Aorta (tissue), 5 donors: ENCODE data around the gene CXCR5. TPM values are rescaled to one million over a fixed set of nuclear protein-coding genes. Genes with fewer than 3 reads are reported as not detected.

Experiments
- ATAC-seq: fragments of 200-7000 bp; cut with Tn5 transposase; one replicate; pipeline ENCODE4 v1.9.1; 2022; ENCODE audit warnings: moderate library complexity; ENCODE audit not compliant: low FRiP score
- DNase-seq, 2 donors: peaks; one replicate each; pipeline ENCODE4 v3.0.0-alpha.2; 2020
- H3K27ac ChIP-seq, 2 donors: one replicate each; pipeline ENCODE4 v1.5.1; 2013; ENCODE audit warnings: low read length in 2 of 2, mild to moderate bottlenecking in 2 of 2, moderate library complexity in 2 of 2, control low read depth in 1 of 2, inconsistent platforms in 1 of 2, low read depth in 1 of 2
- H3K27me3 ChIP-seq, 2 donors: one replicate each; pipeline ENCODE4 v1.6.1; 2013; ENCODE audit warnings: control low read depth in 1 of 2, low read length in 1 of 2, mild to moderate bottlenecking in 1 of 2, moderate library complexity in 1 of 2; ENCODE audit not compliant: insufficient read depth in 2 of 2, control insufficient read depth in 1 of 2
- H3K36me3 ChIP-seq, 2 donors: one replicate each; pipeline ENCODE4 v1.6.1; 2013; ENCODE audit warnings: control low read depth in 1 of 2, low read length in 1 of 2, mild to moderate bottlenecking in 1 of 2; ENCODE audit not compliant: insufficient read depth in 2 of 2, control insufficient read depth in 1 of 2
- H3K4me1 ChIP-seq, 2 donors: one replicate each; pipeline ENCODE4 v1.6.1; 2013; ENCODE audit warnings: low read length in 2 of 2, control low read depth in 1 of 2, mild to moderate bottlenecking in 1 of 2, moderate library complexity in 1 of 2; ENCODE audit not compliant: insufficient read depth in 2 of 2, control insufficient read depth in 1 of 2
- H3K4me3 ChIP-seq, 2 donors: one replicate each; pipeline ENCODE4 v1.5.1; 2013; ENCODE audit warnings: low read length in 2 of 2, control low read depth in 1 of 2, mild to moderate bottlenecking in 1 of 2
- H3K9me3 ChIP-seq: one replicate; pipeline ENCODE4 v1.6.1; 2013; ENCODE audit warnings: mild to moderate bottlenecking, low read length; ENCODE audit not compliant: control insufficient read depth
- WGBS, 2 donors: extraction: QIAGEN DNeasy Blood & Tissue Kit; methylation state at CpG; one replicate each; pipeline ENCODE4 v1.1.7; 2013; 5-methylcytosine and 5-hydroxymethylcytosine counted together
- intact Hi-C, 2 donors: fragments of 100-400 bp; cut with DNase I; formaldehyde crosslinking; loops; one replicate each; pipeline versions ENCODE4 v1.14.2 to v1.15.0; 2022
- polyA plus RNA-seq, 2 donors: library from polyadenylated mRNA; stranded (reverse); fragments of 200-250 nt; gene quantifications; one replicate each; pipeline ENCODE4 v1.2.3, GENCODE V29; 2013
- total RNA-seq, 2 donors: library from RNA; stranded (reverse); fragmentation: NEBNext Ultra II Directional; extraction: Animal tissue kit (Norgen Biotek cat#: 25700); gene quantifications; one replicate each; pipeline ENCODE4 v1.2.1, GENCODE V29; 2021
- donor health status: healthy with polysubstance abuse.
- donor health status: Bipolar disorder and iron deficiency.
- donor health status: DM: no; HTN: no; CAD: no.
- donor health status: DM: no; HTN: no; CAD: no.
- donor health status: DM: yes; HTN: yes; CAD: no.

Gene CXCR5
- total and polyA plus RNA-seq, 4 donors, result 0.06 to 0.69 (median 0.20) TPM

DNA sequence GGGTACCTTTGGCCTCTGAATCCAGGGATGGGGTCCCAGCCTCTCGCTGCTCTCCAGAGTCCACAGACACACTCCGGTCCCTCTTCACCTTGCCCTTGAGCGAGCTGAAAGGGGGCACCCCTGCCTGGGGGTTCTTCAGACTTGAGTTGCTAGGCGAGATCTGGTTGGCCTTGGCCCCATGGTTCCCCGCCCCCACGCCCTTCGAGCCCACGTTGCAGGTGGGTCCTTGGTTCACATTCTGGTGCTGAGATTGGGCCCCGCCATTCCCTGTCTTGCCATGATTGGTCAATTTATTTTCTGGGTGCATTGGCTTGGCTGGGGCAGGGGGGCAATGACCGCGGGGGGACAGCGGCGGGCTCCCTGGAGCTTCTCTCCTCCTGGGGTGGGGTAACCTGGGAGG is 24.6 kb downstream of the CXCR5 start:
- H3K27me3 ChIP-seq, result no peaks in the 10 kb centered on the region
- WGBS, 2 donors, result 63 to 69% methylated on average over 13 of the region's 13 CpGs
- peaks cover 0 to 2% of the 10 kb centered on the region in 2 donors for H3K36me3 ChIP-seq
- no peaks in the 10 kb centered on the region for H3K4me1 ChIP-seq
- ATAC-seq (no peak), DNase-seq (no peak)
- no peaks in the 10 kb centered on the region for H3K9me3 ChIP-seq
- no peak overlapping the region for H3K27ac ChIP-seq
- no peak overlapping the region for H3K4me3 ChIP-seq
- intact Hi-C loops, result loop anchor here (1.0 to 5.0 kb wide), 3 partner anchors 17 to 116 kb away; partner anchors contain the start of genes BCL9L (in 1 of the 2) and DDX6 (in 1 of the 2)

DNA sequence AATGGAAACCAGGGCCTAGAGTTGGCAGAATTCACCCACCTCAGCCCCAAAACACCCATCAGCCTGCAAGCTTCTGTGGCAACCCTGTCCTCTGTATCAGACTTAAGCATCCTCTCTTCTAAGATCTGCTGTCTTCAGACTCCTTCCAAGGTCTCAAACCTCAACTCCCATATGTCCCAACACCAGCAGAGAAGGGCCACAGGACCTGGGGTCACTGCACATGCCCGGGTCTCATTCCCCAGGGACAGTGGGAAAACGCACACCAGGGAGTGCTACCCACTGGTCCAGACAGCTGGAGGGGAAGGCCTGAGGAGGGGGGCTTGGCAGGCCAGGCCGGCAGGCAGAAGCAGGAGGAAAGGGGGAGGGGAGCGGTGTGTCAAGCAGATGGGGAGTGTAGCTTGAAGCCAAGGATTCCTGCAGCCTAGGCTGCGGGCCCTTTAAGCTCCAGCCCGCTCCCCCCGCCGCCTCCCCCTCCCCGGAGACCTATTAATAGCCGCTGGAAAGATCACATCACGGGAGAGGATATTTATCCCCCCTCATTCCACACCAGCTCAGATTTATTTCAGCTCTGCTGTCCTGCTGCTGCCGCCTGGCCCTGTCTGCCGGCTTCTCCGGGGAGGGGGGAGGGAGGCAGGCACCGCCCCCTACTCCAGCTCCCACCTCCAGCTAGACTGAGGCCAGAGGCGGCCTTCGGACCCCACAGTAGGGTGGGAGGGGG is 25.4 kb downstream of the CXCR5 start:
- peak overlapping the region; percentile 44 to 78 for H3K27ac ChIP-seq
- no peaks in the 10 kb centered on the region for H3K4me1 ChIP-seq
- DNase-seq, result peak; percentile 85 to 92
- ATAC-seq, result peak; percentile 48
- intact Hi-C loops, result loop anchor here (1.0 to 5.0 kb wide), 3 partner anchors 16 to 117 kb away; partner anchors contain the start of genes BCL9L (in 1 of the 2) and DDX6 (in 1 of the 2)
- no peaks in the 10 kb centered on the region for H3K27me3 ChIP-seq
- H3K36me3 ChIP-seq, result no peaks in the 10 kb centered on the region
- no peaks in the 10 kb centered on the region for H3K9me3 ChIP-seq
- WGBS, 2 donors, result 1 to 4% methylated on average over 16 to 17 of the region's 17 CpGs
- peak overlapping the region in 1 of 2 donors; percentile 13 for H3K4me3 ChIP-seq

DNA sequence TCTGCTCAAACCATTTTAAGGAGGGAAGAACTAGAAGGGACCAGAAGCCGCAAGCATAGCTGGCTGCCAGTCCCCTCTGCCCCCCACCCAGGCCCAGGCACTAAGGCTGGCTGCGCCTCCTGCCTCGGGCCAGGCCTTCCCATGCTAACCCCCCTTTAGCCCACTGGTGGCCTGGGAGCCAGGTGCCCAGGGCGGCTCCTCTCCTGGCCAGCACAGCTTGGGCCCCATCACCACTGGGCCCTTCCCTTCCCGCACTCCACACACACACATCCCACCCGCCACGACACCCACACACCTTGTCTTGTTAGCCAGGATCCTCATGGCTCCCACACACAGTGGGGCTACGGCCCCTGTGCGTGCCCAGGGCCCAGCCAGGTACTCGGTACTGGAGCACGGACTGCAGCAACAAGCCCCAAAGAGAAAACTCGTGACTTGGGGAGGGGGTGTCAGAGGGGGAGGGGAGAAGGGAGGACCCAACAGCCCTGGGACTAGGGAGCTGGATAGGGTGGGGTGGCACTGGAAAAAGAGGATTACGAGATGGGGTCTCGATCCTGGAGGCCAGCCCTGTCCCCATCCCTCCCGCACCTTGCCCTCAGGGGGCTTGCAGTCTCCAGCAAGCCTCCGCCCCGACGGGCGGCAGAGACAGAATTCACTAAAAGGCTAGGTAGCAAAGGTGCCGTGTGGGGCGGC is 26.1 kb downstream of the CXCR5 start:
- H3K9me3 ChIP-seq, result no peaks in the 10 kb centered on the region
- H3K4me3 ChIP-seq, result peak overlapping the region; percentile 14
- H3K27ac ChIP-seq, result peak overlapping the region; percentile 44 to 78
- WGBS, 2 donors, result 11 to 16% methylated on average over 21 of the region's 21 CpGs
- H3K4me1 ChIP-seq, result no peaks in the 10 kb centered on the region
- DNase-seq (peak in 1 of 2 donors; percentile 78), ATAC-seq (peak; percentile 0)
- no peaks in the 10 kb centered on the region for H3K36me3 ChIP-seq
- H3K27me3 ChIP-seq, result no peaks in the 10 kb centered on the region
- intact Hi-C loops, result loop anchor here in 1 of 2 donors (5.0 kb wide), 1 partner anchor 117 kb away; the partner anchor contains the start of gene DDX6

DNA sequence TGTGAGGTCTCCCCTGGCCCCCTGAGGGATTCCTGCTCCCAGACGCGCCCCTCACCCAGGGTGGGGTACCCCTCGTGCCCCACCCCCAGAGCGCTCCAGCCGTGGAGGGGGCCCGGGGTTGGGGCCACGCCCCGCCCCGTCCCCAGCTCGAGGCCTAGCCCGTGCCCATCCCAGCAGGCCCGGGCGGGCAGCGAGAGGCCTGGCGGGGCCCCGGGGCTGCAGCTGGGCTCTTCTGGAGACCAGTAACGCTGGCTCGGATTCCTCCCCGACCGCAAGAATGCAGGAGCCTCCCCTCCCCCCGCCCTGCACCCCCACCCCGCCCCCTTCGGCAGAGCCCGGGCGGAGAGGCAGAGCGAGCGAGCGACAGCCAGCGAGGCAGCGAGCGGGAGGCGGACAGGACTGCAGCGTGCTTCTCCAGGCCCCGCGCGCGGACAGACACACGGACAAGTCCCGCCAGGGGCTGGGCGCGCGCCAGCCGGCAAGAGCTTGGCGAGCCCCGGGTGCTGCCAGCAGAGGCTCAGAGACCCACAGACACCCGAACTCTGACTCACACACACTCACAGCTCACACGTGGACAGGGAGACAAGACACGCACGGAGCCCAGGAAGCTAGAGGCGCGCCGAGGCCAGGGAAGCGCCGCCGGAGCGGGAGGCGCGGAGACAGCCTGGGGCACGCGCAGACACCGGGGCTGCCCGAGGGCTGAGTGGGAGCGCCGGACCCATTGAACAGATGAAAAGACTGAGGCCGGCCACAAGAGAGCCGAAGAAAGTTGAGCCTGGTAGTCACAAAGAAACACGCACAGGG is 26.8 kb downstream of the CXCR5 start:
- no peaks in the 10 kb centered on the region for H3K4me1 ChIP-seq
- H3K27me3 ChIP-seq, result no peaks in the 10 kb centered on the region
- WGBS, 2 donors, result 2 to 3% methylated on average over 52 to 67 of the region's 67 CpGs
- H3K36me3 ChIP-seq, result no peaks in the 10 kb centered on the region
- H3K27ac ChIP-seq, result peak overlapping the region; percentile 83 to 90
- peak; percentile 87 to 93 for DNase-seq
- peak; percentile 46 for ATAC-seq
- intact Hi-C loops, result no loop called here
- no peaks in the 10 kb centered on the region for H3K9me3 ChIP-seq
- H3K4me3 ChIP-seq, result peak overlapping the region; percentile 14

DNA sequence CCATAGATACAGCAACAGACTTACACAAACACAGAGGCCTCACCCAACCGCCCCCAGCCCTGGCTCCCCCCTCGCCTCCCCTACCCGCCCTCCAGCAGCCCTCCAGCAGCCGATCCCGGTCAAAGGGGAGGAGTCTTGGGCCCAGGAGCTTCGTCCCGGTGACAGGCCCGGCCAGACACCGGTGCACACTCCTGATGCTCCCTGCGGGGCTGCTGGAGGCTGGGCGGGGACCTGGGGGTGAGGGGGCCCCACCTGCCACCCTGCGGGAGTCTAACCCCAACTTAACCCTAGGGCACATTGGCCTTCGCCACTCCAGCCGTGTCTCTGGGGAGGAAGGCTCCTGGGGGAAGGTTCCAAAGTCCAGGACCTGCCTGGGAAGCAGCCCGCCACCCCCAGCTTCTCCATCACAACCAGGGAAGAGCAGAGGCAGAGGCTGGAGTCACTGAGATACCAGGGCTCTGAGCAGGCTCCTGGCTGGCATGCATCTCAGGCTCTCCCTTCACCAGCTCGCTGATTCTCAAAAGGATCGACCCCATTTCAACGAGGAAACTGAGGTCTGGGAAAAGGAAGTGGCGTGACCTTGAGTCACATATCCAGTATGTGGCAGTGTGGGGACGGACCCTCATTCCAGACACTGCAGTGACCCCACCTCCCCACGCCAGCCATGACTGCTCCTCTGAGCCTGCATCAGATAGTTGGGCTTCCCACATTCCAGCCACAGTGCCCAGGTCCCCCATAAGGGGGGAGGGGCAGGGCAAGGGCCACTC is 27.6 kb downstream of the CXCR5 start:
- DNase-seq (peak in 1 of 2 donors; percentile 77), ATAC-seq (no peak)
- intact Hi-C loops, result no loop called here

DNA sequence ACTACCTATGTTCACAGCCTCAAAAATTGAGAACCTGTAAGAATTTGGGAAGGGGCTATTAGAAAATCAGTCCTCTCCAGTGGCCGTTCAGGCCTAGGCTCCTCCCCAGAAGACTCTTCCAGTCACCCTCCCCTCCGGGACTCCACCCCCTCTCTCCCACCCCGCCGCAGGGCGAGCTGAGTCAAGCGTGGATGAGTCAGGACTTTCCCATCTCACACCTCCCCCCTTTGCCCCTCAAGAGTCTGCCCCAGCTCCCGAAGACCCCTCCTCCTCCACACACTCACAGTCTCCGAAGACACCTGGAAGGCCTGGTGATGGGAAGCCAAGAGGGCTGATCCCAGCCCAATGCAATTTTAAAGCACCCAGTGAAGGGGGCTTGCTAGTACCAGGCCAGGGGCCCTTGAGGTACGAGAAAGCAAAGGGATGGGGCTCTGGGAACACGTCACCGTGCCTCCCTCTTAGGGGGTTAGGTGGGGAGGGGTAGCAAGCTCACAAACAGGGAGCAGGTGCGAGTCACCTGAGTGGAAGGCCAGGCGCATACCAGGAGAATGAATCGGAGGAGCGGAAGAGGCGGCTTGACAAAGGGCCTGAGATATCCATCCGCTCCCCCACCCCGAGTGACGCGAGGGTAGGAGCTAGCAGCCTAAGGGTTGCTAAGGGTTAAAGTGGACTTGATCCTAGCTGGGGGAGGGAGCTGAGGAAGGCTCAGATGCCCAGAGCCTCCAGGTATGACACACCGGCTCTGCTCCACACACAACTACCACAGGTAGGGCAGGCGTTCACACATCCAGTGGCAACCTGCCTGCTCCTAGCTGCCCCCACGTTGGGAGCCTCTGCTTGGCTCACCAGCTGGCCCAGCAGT is 28.4 kb downstream of the CXCR5 start:
- H3K9me3 ChIP-seq, result no peaks in the 10 kb centered on the region
- peak overlapping the region; percentile 83 to 90 for H3K27ac ChIP-seq
- WGBS, 2 donors, result 14 to 15% methylated on average over 23 of the region's 23 CpGs
- H3K27me3 ChIP-seq, result no peaks in the 10 kb centered on the region
- intact Hi-C loops, result no loop called here
- ATAC-seq (peak; percentile 77), DNase-seq (peak; percentile 93 to 96)
- H3K4me1 ChIP-seq, result no peaks in the 10 kb centered on the region
- no peak overlapping the region for H3K4me3 ChIP-seq
- H3K36me3 ChIP-seq, result no peaks in the 10 kb centered on the region

More for the DNA sequence above, 27.6 kb downstream of the CXCR5 start:
- Histone ChIP-seq H3K9me3 (no peaks in the 10 kb centered on the region), H3K4me1 (no peaks in the 10 kb centered on the region), H3K27me3 (no peaks in the 10 kb centered on the region), H3K36me3 (no peaks in the 10 kb centered on the region), H3K4me3 (no peak overlapping the region), H3K27ac (peak overlapping the region; percentile 83 to 90)
- WGBS, 2 donors, result 12% methylated on average over 20 to 21 of the region's 21 CpGs

- H3K27me3 ChIP-seq, result no peaks in the 10 kb centered on the region
- 29 to 30% methylated on average over 12 of the region's 12 CpGs for WGBS, 2 donors
- no peak overlapping the region for H3K4me3 ChIP-seq
- H3K27ac ChIP-seq, result peak overlapping the region; percentile 58 to 89
- H3K36me3 ChIP-seq, result no peaks in the 10 kb centered on the region
- no peaks in the 10 kb centered on the region for H3K9me3 ChIP-seq
- H3K4me1 ChIP-seq, result no peaks in the 10 kb centered on the region
- DNase-seq (peak in 1 of 2 donors; percentile 76), ATAC-seq (no peak)
- intact Hi-C loops, result no loop called here
Measured at GRCh38 chr11:118912742-118913410, 29.2 kb downstream of the CXCR5 start.
